GM21529 (cell line): ENCODE measurements around the gene MFN2.
"Not testable (repeated sequence)": the region's sequence is repeated elsewhere in the genome, so short reads cannot be mapped to it uniquely, and the experiment has no call there.

ENCODE experiments used
- ATAC-seq: cut with Tn5 transposase; IDR thresholded peaks from one replicate; pipeline ENCODE4 v1.9.1; 2021; ENCODE audit not compliant: unreplicated experiment

Gene MFN2

DNA sequence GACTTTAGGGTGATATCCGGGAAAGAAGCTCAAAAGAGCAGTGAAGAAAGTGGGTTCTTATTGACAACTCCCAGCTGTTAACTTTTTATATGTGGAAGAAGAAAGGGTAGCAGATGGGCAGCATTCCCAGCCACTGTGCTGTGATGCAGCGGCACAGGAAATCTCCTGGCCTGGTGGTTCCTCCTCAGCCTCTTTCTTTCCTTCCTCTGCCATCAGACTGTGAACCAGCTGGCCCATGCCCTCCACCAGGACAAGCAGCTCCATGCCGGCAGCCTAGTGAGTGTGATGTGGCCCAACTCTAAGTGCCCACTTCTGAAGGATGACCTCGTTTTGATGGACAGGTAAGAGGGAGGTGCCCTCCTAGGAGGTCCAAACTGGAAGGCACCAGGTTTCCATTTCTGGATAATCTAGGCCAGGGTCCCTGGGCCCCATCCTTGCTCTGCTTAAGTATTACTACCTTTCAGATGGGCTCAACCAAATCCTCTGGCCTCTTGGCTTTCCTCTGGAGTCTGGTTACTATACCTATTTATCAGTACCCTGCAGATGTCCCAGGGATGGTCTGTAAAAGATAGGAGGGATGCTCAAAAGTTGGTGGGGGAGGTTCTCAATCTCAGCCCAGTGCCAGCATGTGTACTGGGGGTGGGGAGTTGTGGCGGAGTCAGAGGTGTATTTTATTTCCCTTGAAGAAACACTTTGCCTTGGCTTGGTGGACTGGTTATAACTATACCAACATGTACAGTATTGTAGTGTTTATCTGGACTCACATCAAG, 17.0 kb downstream of the MFN2 start:
- ATAC-seq = no peak

DNA sequence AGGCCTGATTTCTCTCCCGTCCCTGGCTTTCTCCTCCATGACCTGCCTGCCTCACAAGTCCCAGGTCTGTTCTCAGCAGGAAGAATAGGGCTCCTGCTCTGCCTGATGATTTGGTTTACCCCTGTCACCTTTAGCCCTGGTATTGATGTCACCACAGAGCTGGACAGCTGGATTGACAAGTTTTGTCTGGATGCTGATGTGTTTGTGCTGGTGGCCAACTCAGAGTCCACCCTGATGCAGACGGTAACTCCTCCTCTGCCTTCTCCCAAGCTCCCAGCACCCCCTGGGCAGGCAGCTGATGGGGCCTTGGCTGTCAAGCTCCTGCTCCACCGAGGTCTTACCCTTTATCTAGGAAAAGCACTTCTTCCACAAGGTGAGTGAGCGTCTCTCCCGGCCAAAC, 18.4 kb downstream of the MFN2 start:
- no peak for ATAC-seq

DNA sequence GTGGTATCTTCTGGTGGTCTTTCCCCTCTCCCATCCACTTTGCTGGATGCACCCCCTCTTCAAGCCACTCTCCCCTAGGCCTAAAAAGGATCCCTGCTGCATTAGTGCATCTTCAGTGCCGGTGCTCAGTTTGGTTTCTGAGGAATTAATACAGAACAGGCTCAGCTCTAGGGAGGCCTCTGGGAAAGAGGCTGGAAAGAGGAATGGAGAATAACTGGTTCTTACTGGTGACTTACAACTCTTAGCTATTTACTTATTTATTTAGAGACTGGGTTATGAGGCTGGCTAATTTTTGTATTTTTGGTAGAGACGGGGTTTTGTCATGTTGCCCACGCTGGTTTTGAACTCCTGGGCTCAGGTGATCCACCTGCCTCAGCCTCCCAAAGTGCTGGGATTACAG, 19.0 kb downstream of the MFN2 start:
- ATAC-seq = no peak

DNA sequence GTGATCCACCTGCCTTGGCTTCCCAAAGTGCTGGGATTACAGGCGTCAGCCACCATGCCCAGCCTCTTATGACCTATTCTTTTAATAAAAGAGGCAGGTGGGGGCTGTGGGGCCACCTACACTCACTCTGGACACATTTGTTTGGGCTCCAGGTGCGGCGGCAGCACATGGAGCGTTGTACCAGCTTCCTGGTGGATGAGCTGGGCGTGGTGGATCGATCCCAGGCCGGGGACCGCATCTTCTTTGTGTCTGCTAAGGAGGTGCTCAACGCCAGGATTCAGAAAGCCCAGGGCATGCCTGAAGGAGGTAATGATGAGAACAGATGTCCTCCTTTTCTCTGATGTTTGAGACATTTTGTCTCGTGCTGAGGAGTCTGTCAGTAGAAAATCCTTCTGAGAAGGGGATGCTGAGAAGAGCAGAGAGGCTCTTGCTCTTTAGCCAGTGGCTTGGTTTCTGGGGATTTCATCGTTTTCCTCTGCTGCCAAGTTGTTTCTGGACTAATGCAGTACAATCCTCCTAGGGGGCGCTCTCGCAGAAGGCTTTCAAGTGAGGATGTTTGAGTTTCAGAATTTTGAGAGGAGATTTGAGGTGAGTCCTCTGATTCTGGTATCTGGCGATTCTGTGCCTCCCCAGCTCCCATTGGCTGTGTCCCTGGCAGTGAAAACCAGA, 21.1 kb downstream of the MFN2 start:
- ATAC-seq = no peak

DNA sequence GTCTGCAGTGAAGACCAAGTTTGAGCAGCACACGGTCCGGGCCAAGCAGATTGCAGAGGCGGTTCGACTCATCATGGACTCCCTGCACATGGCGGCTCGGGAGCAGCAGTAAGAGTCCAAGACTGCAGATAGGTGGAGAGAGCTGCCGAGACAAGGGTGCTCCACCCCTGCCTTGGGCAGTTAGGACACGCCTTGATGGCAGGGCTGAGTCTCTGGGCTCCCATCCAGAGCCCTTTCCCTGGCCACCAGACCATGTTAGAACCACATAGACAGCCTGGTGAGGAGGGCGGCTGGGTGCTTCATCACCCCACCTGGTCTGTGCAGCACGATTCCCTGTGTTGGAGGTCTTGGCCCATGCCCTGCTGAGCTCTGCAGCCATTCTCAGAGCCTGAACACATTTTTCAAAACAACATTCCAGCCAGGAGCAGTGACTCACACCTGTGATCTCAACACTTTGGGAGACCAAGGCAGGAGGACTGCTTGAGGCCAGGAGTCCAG, 21.8 kb downstream of the MFN2 start:
- no peak for ATAC-seq

DNA sequence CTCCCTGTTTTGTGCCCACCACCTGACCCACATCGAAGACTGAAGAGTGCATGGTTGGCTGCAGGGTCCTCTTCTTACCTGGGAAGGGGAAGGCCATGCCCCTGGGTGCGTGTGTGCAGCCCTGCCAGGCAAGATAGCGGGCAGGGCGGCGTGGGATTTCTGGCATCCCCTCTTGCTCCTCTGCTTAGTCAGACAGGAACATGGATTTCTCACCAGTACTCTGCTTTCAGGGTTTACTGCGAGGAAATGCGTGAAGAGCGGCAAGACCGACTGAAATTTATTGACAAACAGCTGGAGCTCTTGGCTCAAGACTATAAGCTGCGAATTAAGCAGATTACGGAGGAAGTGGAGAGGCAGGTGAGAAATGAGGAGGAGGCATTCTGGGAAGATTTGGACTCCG, 23.5 kb downstream of the MFN2 start:
- no peak for ATAC-seq

DNA sequence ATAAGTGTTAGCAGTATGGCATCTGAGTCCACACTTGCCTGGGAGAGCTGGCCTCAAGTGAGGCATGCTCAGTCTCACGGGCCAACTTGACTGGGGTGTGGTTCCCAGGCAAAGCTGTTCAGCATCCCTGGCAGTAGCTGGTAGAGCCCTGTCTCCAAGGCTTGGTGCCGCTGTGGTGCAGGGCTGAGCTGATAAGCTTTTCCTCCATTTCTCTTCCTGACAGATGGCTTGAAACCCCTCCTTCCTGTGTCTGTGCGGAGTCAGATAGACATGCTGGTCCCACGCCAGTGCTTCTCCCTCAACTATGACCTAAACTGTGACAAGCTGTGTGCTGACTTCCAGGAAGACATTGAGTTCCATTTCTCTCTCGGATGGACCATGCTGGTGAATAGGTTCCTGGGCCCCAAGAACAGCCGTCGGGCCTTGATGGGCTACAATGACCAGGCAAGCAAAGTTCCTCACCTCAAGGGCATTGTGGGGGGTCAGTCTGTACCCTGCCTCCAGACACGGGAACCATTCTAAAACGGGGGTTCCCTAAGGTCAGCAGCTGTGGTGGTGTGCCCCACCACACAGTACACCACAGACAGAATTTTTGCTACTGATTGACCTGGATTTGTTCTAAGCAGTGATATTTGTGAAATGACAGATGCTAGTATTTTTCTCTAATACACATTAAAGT, 25.4 kb downstream of the MFN2 start:
- ATAC-seq = no peak

DNA sequence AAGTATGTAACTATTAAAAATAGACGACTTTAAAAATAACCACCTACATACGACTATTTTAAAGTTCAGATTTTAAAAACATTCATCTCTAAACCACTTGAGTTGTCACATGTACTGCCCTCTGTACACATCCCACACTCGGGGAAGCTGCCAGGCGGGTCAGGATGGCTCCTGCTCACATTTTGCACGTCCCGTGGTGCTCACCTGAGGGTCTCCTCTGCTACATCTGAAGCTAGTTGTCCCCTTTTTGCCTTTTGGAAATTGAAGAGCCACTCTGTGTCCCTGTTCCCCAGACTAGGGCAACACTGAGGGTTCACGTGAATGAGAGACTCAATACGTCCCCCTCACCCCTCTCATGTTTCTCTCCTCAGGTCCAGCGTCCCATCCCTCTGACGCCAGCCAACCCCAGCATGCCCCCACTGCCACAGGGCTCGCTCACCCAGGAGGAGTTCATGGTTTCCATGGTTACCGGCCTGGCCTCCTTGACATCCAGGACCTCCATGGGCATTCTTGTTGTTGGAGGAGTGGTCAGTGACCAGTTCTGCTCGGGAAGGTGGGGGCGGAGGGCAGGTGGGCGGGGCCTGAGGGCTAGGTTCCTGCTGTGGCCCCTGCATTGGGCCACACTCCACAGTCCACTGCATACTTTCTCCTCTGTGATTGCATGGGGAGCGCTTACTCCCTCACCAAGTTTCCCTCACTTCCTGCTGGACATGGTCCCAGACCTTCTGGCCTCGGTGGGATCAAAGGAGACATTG, 26.1 kb downstream of the MFN2 start:
- ATAC-seq = no peak

DNA sequence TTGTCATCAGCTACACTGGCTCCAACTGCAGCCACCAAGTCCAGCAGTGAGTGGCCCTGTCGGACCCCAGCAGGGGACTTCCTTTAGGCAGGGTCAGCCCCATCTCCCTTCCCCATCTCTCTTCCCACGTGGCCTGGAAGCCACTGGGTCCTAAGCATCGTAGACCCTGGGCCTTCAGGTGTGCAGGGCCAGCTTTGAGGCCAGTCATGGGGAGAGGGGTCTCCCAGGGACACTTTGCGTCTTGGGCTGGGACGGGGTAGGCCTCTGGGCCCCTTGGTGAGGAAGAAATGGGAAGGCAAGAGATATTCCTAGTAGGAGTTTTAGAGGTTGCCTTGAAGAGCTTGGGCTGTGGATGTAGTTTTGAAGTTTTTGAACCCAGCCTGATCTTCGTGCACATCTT, 27.0 kb downstream of the MFN2 start:
- no peak for ATAC-seq

DNA sequence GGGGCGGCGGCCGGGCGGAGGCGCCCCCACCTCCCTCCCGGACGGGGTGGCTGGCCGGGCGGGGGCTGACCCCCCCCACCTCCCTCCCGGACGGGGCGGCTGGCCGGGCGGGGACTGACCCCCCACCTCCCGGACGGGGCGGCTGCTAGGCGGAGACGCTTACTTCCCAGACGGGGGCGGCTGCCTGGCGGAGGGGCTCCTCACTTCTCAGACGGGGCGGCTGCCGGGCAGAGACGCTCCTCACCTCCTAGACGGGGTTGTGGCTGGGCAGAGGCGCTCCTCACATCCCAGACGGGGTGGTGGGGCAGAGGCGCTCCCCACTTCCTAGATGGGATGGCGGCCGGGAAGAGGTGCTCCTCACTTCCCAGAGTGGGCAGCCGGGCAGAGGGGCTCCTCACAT, 28.1 kb downstream of the MFN2 start:
- ATAC-seq = not testable (repeated sequence)

DNA sequence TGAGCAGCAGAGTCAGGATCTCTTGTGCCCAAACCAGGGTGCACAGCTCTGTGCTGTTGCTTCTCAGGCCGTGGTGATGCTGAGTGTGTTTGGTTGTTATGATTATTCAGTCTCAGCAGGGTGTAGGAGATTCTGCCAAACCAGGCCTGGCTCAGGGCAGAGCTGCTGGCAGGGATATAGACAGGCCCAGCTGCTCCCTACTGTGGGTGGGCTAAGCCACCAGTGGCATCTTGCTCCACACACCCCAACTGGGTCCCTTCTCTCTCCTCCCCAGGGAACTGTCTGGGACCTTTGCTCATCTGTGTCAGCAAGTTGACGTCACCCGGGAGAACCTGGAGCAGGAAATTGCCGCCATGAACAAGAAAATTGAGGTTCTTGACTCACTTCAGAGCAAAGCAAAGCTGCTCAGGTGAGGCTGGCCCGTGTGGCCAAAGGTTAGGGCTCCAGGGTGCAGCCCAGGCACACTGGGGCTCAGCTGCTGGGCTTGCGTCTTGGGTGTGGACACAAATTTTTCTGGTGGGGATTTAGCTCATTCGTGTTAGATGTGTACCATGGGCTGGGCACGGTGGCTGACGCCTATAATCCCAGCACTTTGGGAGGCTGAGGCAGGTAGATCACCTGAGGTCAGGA, 29.2 kb downstream of the MFN2 start:
- no peak for ATAC-seq

DNA sequence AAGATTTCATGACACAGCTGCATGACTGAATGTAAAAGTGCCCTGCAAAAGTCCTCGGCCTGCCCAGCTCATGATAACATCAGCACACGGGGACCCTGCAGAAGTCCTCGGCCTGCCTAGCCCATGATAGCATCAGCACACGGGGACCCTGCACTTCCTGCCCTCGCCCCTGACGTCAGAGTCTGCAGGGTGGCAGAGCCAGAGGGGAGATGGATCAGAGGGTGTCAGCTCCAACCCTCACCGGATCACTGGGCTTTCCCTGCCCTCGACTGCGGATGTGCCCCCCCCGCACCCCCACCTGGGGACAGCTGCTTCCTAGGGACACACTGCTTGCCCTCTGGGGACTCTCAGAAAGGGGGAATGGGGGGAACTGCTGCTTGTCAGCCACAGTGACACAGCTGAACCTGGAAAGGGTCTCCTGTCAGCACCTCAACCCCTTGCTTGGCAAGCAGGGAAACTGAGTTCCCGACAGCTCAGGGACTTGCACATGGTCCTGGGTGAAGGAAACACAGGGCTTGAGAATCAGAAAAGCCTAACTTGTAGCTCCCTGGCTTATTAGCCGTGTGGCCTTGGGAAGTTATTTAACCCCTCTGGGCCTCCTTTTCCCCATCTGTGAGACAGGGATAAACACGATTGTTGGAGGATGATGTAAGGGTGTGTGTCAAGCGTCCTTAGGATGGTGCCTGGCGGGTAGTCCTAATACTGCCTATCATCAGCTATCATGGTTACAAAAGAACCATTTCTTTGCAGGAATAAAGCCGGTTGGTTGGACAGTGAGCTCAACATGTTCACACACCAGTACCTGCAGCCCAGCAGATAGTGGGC, 30.7 kb downstream of the MFN2 start:
- ATAC-seq = no peak

DNA sequence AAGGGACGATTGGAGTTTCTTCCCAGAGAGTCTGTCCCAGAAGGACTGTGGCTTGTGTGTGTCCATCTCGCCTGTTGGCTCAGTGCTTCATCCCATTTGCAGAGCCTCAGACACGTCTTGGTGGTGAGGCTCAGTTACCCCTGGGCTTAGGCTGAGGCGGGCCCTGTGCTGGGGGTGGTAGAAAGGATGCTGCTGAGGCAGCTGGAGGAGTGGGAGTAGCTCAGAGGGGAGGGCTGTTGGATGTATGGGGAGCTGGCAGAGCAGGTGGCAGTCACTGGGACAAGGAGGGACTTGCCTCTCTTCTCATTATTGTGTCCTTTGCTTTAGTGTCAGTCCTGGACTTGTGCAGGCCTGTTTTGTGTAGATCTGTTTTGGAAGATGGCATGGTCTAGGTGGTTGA, 31.8 kb downstream of the MFN2 start:
- no peak for ATAC-seq

DNA sequence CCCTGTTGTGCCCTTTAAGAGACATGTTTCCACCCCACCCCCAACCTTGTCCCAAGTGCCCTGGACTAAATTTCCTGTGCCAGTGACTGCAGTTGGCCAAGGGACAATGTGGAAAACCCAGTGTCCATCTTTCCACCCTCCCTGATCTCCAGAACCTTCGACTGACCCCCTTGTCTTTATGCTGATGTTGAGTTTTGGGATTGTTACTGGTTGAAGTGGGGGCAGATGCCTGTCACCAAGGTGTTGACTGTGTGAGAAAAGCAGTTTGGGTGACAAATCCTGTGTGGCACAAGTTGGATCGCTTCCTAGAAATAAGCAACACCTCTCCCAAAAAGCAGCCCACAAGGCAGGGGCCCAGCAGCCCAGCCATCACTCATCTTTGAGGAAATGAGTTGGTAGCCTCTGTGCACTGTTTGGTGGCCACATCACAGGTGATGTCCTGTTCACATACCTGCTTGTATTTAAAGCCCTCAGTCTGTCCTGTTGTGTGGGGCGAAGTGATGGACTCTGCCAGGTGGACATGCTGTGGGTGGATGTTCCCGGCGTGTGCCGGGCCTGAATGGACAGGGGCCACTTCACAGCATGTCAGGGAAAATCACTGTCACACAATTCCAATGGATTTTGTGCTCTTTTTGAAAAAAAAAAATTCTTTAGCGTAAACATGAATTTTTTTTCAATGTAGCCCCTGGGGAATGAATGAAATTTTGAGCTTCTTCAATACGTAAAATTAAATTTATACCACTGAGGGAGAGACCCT, 32.5 kb downstream of the MFN2 start:
- ATAC-seq = no peak

DNA sequence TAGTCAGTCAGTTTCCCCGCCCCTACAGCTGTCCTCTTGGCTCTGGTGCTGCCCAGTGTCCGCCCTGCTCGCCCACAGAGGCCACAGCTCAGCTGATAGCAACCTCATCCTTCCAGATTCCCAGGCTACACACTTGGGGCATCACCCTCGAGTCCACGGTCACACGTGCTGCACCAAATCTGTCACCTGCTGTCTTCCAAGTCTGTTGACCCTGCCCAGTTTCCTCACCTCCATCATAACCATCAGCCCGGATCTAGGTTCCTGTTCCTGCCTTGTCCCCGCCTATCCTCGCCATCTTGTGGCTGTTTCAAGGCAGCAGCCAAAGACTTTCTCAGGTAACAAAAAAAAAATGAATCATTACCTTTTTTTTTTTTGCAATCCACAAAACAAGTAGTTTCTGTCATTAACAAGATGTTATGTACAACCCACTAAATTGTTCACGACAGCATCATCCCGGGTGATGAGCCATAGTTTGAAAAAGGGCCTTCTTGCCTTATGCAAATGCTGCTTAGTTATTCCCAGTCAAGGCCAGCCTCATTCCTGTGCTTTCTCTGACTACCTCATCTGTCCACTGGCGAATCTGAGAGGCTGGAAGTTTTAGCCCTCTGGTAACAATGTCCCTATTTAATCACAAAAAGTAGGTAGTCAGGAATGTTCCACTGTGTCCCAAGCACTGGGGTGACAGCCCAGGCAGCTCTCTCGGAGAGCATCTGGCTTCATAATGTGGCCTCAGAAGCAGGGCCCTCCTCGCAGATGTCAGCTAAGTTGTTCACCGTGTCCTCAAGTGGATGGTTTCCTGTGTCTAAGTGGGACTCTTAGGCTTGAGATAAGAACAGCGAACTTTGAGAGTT, 34.1 kb downstream of the MFN2 start:
- ATAC-seq = no peak

DNA sequence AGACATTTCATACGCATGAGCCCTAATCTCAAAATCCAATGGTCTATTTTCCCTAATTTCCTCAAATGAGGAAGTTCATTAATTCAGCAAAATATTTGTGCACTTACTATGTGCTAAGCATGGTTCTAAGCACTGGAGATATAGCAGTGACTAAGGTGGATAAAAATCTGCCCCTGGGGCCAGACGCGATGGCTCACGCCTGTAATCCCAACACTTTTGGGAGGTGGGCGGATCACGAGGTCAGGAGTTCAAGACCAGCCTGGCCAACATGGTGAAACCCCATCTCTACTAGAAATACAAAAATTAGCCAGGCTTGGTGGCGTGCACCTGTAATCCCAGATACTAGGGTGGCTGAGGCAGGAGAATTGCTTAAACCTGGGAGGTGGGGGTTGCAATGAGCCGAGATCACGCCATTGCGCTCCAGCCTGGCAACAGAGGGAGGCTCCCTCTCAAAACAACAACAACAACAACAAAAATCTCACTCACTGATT, 34.8 kb downstream of the MFN2 start:
- ATAC-seq = no peak

DNA sequence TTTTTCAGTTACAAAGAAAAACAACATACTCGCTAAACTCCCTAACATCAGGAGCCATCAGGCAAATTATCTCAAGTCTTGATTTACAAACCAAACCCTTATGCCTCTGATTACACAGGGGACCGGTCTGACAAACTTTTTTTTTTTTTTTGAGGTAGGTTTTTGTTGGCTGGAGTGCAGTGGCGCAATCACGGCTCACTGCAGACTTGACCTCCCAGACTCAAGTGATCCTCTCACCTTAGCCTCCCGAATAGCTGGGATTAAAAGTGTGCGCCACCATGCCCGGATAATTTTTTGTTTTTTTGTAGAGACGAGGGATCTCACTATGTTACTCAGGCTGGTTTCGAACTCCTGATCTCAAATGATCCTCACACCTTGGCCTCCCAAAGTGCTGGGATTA, 35.3 kb downstream of the MFN2 start:
- ATAC-seq = no peak

DNA sequence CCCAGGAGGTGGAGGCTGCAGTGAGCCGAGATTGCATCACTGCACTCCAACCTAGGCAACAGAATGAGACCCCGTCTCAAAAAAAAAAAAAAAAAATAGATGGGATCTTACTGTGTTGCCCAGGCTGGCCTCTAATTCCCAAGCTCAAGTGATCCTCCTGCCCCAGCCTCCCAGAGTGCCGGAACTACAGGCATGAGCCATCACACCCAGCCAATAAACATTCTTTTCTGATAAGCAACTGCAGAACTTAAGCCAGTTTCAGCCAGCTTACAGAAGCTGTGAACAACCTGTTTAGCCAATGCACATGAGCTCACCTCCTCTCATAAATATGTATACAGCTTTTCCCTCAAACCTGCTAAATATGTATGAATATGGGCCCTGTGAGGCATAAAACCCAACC, 35.9 kb downstream of the MFN2 start:
- no peak for ATAC-seq
